Vagina (tissue), 2 donors: Measurements from ENCODE around the gene TENT4A.

Experiments used
- POLR2A ChIP-seq, 2 donors: fragments of 450-650 bp; IDR thresholded peaks; one replicate each; pipeline ENCODE4 v1.6.1; 2017; ENCODE audit warnings: antibody characterized with exemption in 2 of 2, mild to moderate bottlenecking in 2 of 2, moderate library complexity in 2 of 2
- POLR2AphosphoS5 ChIP-seq, 2 donors: sonication (generic); formaldehyde crosslinking; IDR thresholded peaks; one replicate each; pipeline ENCODE4 v1.9.0; 2017; ENCODE audit warnings: antibody characterized with exemption in 2 of 2, mild to moderate bottlenecking in 2 of 2, low read depth in 1 of 2; ENCODE audit not compliant: insufficient read depth in 1 of 2
- TF ChIP-seq, protein P1 (sequence below), 3 experiments: fragments of 450-650 bp in 2 of 3; fragments of 200-600 bp in 1 of 3; sonication (generic) in 1 of 3; IDR thresholded peaks; one replicate each; pipeline ENCODE4 v1.5.1; 2017 to 2019; ENCODE audit warnings: antibody characterized with exemption in 3 of 3, mild to moderate bottlenecking in 2 of 3, moderate library complexity in 2 of 3

DNA sequence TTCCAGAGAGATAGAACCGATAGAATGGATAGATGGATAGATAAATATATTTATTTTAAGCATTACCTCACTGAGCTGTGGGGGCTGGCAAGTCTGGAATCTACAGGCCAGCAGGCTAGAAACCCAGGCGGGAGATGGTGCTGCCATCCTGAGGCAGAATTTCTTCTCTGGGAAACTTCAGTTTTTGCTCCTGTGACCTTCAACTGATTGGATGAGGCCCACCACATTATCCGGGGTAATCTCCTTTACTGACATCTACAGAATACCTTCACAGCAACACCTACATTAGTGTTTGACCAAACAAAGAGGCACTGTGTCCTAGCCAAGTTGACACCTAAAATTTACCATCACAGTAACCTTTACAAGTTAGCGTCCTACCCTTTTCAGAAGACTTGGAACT is 29.2 kb upstream of the TENT4A start:
- TF ChIP-seq POLR2A (IDR thresholded peaks at IDR 0.05) (no peak), POLR2AphosphoS5 (IDR thresholded peaks at IDR 0.05; ENCODE audit: insufficient read depth in 1 of 2, low read depth in 1 of 2) (no peak)
- TF ChIP-seq, protein P1, sequence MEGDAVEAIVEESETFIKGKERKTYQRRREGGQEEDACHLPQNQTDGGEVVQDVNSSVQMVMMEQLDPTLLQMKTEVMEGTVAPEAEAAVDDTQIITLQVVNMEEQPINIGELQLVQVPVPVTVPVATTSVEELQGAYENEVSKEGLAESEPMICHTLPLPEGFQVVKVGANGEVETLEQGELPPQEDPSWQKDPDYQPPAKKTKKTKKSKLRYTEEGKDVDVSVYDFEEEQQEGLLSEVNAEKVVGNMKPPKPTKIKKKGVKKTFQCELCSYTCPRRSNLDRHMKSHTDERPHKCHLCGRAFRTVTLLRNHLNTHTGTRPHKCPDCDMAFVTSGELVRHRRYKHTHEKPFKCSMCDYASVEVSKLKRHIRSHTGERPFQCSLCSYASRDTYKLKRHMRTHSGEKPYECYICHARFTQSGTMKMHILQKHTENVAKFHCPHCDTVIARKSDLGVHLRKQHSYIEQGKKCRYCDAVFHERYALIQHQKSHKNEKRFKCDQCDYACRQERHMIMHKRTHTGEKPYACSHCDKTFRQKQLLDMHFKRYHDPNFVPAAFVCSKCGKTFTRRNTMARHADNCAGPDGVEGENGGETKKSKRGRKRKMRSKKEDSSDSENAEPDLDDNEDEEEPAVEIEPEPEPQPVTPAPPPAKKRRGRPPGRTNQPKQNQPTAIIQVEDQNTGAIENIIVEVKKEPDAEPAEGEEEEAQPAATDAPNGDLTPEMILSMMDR (IDR thresholded peaks at IDR 0.05) = no peak
